Left ventricle myocardium superior (tissue), 1 donor: ENCODE results near the gene NPEPPS. TPM values are rescaled to one million over a fixed set of nuclear protein-coding genes. Genes with fewer than 3 reads are reported as not detected.
A peak's percentile ranks its signal among the peaks of the same experiment; 100 is the strongest.
"Not testable (repeated sequence)": the region's sequence is repeated elsewhere in the genome, so short reads cannot be mapped to it uniquely, and the experiment has no call there.

Experiments used
- ATAC-seq: fragments of 200-7000 bp; cut with Tn5 transposase; one replicate; pipeline ENCODE4 v1.9.1; 2020; ENCODE audit warnings: mild to moderate bottlenecking, moderate library complexity
- DNase-seq: peaks from one replicate; pipeline ENCODE4 v3.0.0-alpha.2; 2020
- intact Hi-C: fragments of 100-400 bp; cut with micrococcal nuclease; formaldehyde crosslinking; loops from one replicate; pipeline ENCODE4 v1.11.0; 2022
- total RNA-seq: library from RNA; stranded (reverse); fragmentation: NEBNext Ultra II Directional; extraction: Animal tissue kit (Norgen Biotek cat#: 25700); gene quantifications from one replicate; pipeline ENCODE4 v1.2.1, GENCODE V29; 2021
- donor health status: DM: no; HTN: yes; CAD: no; lungs with severe emphysema.

Gene NPEPPS
- total RNA-seq, 1 donor from 2014 or later: 93.0 TPM

- ATAC-seq, intact Hi-C loops, DNase-seq: not testable (repeated sequence)
Observed at GRCh38 chr17:47544327-47544726, 13.4 kb downstream of the NPEPPS start.

- intact Hi-C loops, DNase-seq: not testable (repeated sequence)
- peak; percentile 36 for ATAC-seq
Observed at GRCh38 chr17:47554733-47555132, 23.8 kb downstream of the NPEPPS start.

- DNase-seq, ATAC-seq, intact Hi-C loops: not testable (repeated sequence)
Observed at GRCh38 chr17:47556108-47556507, 25.2 kb downstream of the NPEPPS start.

- intact Hi-C loops, DNase-seq, ATAC-seq: not testable (repeated sequence)
Observed at GRCh38 chr17:47560517-47561043, 29.7 kb downstream of the NPEPPS start.

GRCh38 chr17:47561698-47562405 lies 30.9 kb downstream of the NPEPPS start:
- intact Hi-C loops, DNase-seq: not testable (repeated sequence)
- ATAC-seq: peak; percentile 35

- DNase-seq, ATAC-seq, intact Hi-C loops: not testable (repeated sequence)
Observed at GRCh38 chr17:47562406-47562705, 31.4 kb downstream of the NPEPPS start.

- intact Hi-C loops, DNase-seq, ATAC-seq: not testable (repeated sequence)
Observed at GRCh38 chr17:47567261-47567660, 36.4 kb downstream of the NPEPPS start.

GRCh38 chr17:47572561-47572960 lies 41.7 kb downstream of the NPEPPS start:
- ATAC-seq, intact Hi-C loops, DNase-seq: not testable (repeated sequence)

GRCh38 chr17:47582416-47582815 lies 51.5 kb downstream of the NPEPPS start:
- intact Hi-C loops, DNase-seq, ATAC-seq: not testable (repeated sequence)

GRCh38 chr17:47586378-47587055 lies 55.6 kb downstream of the NPEPPS start:
- DNase-seq, intact Hi-C loops, ATAC-seq: not testable (repeated sequence)

- ATAC-seq, DNase-seq, intact Hi-C loops: not testable (repeated sequence)
Observed at GRCh38 chr17:47593522-47593921, 62.6 kb downstream of the NPEPPS start.

- DNase-seq (no peak), ATAC-seq (peak; percentile 44)
- intact Hi-C loops: no loop called here
Observed at GRCh38 chr17:47603830-47604597, 73.1 kb downstream of the NPEPPS start.

- DNase-seq: no peak
- ATAC-seq: peak; percentile 95
- intact Hi-C loops: no loop called here
Observed at GRCh38 chr17:47604598-47604927, 73.7 kb downstream of the NPEPPS start.

GRCh38 chr17:47605011-47605410 lies 74.1 kb downstream of the NPEPPS start:
- intact Hi-C loops: no loop called here
- ATAC-seq (peak; percentile 9), DNase-seq (no peak)

GRCh38 chr17:47607481-47607880 lies 76.6 kb downstream of the NPEPPS start:
- no peak for DNase-seq
- ATAC-seq: no peak
- intact Hi-C loops: no loop called here

- ATAC-seq (no peak), DNase-seq (no peak)
- intact Hi-C loops: no loop called here
Observed at GRCh38 chr17:47611372-47612350, 80.8 kb downstream of the NPEPPS start.

- no peak for DNase-seq
- ATAC-seq: peak; percentile 51
- intact Hi-C loops: no loop called here
Observed at GRCh38 chr17:47615766-47616424, 85.0 kb downstream of the NPEPPS start.

GRCh38 chr17:47618410-47618809 lies 87.5 kb downstream of the NPEPPS start:
- DNase-seq (no peak), ATAC-seq (no peak)
- intact Hi-C loops: no loop called here
